A549 (cell line): ENCODE results near the gene MAP3K20. TPM values are rescaled to one million over a fixed set of nuclear protein-coding genes. Genes with fewer than 3 reads are reported as not detected.

Source experiments
- ATAC-seq, 2 experiments: fragments of 200-7000 bp in 1 of 2; fragments of >200 bp in 1 of 2; cut with Nextera tagmentation in 1 of 2; cut with Tn5 transposase in 1 of 2; 3 replicates each; pipeline versions ENCODE4 v1.8.0 to v1.9.1; 2018 to 2020; ENCODE audit warnings: mild to moderate bottlenecking in 1 of 2, moderate library complexity in 1 of 2
- CTCF ChIA-PET: fragments of 300-600 bp; sonication (Branson Sonifier 250); formaldehyde crosslinking; extraction: SDS; loops from one replicate; lab custom pipeline; 2021; ENCODE audit warnings: antibody characterized with exemption, inconsistent platforms; lab: Yijun Ruan, JAX
- POLR2A ChIA-PET: fragments of 350-600 bp; formaldehyde crosslinking; extraction: SDS; loops from one replicate; lab custom pipeline; 2021; ENCODE audit warnings: antibody characterized with exemption, inconsistent platforms; lab: Yijun Ruan, JAX
- DNase-seq, 2 experiments: peaks; one replicate each; pipeline versions ENCODE4 v3.0.0 to v3.0.0-alpha.2; 2011 to 2016; ENCODE audit warnings: low read depth in 1 of 2, low spot score in 1 of 2
- FAIRE-seq: peaks from 2 replicates; lab custom pipeline; 2011; peaks lifted over from hg19 to GRCh38; lab: Jason Lieb, UNC
- H3K27ac ChIP-seq, 2 experiments: fragments of >200 bp; sonication (Bioruptor Twin); formaldehyde crosslinking; 3 replicates each; pipeline ENCODE4 v1.5.1; 2016 to 2017
- H3K4me1 ChIP-seq: fragments of >200 bp; sonication (Bioruptor Twin); formaldehyde crosslinking; 3 replicates; pipeline ENCODE4 v1.6.1; 2016
- H3K4me2 ChIP-seq: fragments of >200 bp; sonication (Bioruptor Twin); formaldehyde crosslinking; 3 replicates; pipeline ENCODE4 v1.6.1; 2016
- H3K4me3 ChIP-seq: fragments of >200 bp; sonication (Bioruptor Twin); formaldehyde crosslinking; 3 replicates; pipeline ENCODE4 v1.5.1; 2016
- H3K9me3 ChIP-seq: fragments of >200 bp; sonication (Bioruptor Twin); formaldehyde crosslinking; 3 replicates; pipeline ENCODE4 v1.6.1; 2016
- BHLHE40 ChIP-seq: IDR thresholded peaks from 2 replicates; pipeline ENCODE4 v1.6.1; 2012; ENCODE audit warnings: low read depth, low read length, inconsistent platforms
- CEBPB ChIP-seq, 2 experiments: fragments of >200 bp in 1 of 2; sonication (Bioruptor Twin) in 1 of 2; formaldehyde crosslinking in 1 of 2; IDR thresholded peaks; 2 replicates each; pipeline ENCODE4 v1.6.1; 2012 to 2016
- CHD4 ChIP-seq: fragments of 200-600 bp; sonication (generic); IDR thresholded peaks from 2 replicates; pipeline ENCODE4 v1.6.1; 2016; ENCODE audit warnings: antibody characterized with exemption, mild to moderate bottlenecking, borderline replicate concordance
- CTCF ChIP-seq: fragments of >200 bp; sonication (Bioruptor Twin); formaldehyde crosslinking; IDR thresholded peaks from 3 replicates; pipeline ENCODE4 v1.5.1; 2016
- EHMT2 ChIP-seq: fragments of 200-600 bp; sonication (generic); IDR thresholded peaks from 2 replicates; pipeline ENCODE4 v1.6.1; 2016; ENCODE audit warnings: antibody characterized with exemption, low read depth, mild to moderate bottlenecking, moderate library complexity
- ELK1 ChIP-seq: fragments of 150-350 bp; IDR thresholded peaks from 2 replicates; pipeline ENCODE4 v1.6.1; 2014; ENCODE audit warnings: low read depth, mild to moderate bottlenecking, low read length
- EP300 ChIP-seq, 2 experiments: fragments of >200 bp; sonication (Bioruptor Twin); formaldehyde crosslinking; IDR thresholded peaks; 2 replicates in 1 of 2; 3 replicates in 1 of 2; pipeline ENCODE4 v1.6.1; 2016 to 2017
- FOSB ChIP-seq: fragments of 250-450 bp; sonication (Bioruptor Pico); IDR thresholded peaks from 2 replicates; pipeline ENCODE4 v1.5.0; 2020; ENCODE audit warnings: mild to moderate bottlenecking, moderate library complexity
- FOXS1 ChIP-seq: fragments of 250-450 bp; sonication (Bioruptor Pico); IDR thresholded peaks from 2 replicates; pipeline ENCODE4 v1.5.0; 2020; ENCODE audit warnings: mild to moderate bottlenecking, moderate library complexity
- GATA3 ChIP-seq: IDR thresholded peaks from 2 replicates; pipeline ENCODE4 v1.6.1; 2012; ENCODE audit warnings: borderline replicate concordance
- HES2 ChIP-seq: fragments of >200 bp; sonication (Bioruptor Twin); formaldehyde crosslinking; IDR thresholded peaks from 2 replicates; pipeline ENCODE4 v1.6.1; 2016
- HEYL ChIP-seq: fragments of 250-450 bp; sonication (Bioruptor Pico); IDR thresholded peaks from 2 replicates; pipeline ENCODE4 v1.8.0; 2021; ENCODE audit warnings: mild to moderate bottlenecking, moderate library complexity
- HOXB13 ChIP-seq: fragments of 250-450 bp; sonication (Bioruptor Pico); IDR thresholded peaks from 2 replicates; pipeline ENCODE4 v1.5.0; 2020; ENCODE audit warnings: low read depth, mild to moderate bottlenecking, moderate library complexity
- HOXB5 ChIP-seq: fragments of 250-450 bp; sonication (Bioruptor Pico); IDR thresholded peaks from 2 replicates; pipeline ENCODE4 v1.5.0; 2020; ENCODE audit warnings: mild to moderate bottlenecking, moderate library complexity
- JUNB ChIP-seq: fragments of >200 bp; sonication (Bioruptor Twin); formaldehyde crosslinking; IDR thresholded peaks from 2 replicates; pipeline ENCODE4 v1.6.1; 2016
- KDM5A ChIP-seq: fragments of 200-600 bp; sonication (generic); IDR thresholded peaks from 2 replicates; pipeline ENCODE4 v1.6.1; 2016; ENCODE audit warnings: antibody characterized with exemption, mild to moderate bottlenecking
- NR3C1 ChIP-seq: fragments of >200 bp; sonication (Bioruptor Twin); formaldehyde crosslinking; IDR thresholded peaks from 3 replicates; pipeline ENCODE4 v1.6.1; 2017
- POLR2AphosphoS2 ChIP-seq: conservative IDR thresholded peaks from 2 replicates; pipeline ENCODE4 v1.6.1; 2012; ENCODE audit warnings: low read length, improper control_type of control experiment, inconsistent platforms
- RAD21 ChIP-seq, 2 experiments: fragments of >200 bp in 1 of 2; sonication (Bioruptor Twin) in 1 of 2; formaldehyde crosslinking in 1 of 2; IDR thresholded peaks in 1 of 2; conservative IDR thresholded peaks in 1 of 2; 2 replicates in 1 of 2; 3 replicates in 1 of 2; pipeline ENCODE4 v1.6.1; 2012 to 2018; ENCODE audit warnings: inconsistent platforms in 1 of 2
- RARB ChIP-seq: fragments of 250-450 bp; sonication (Bioruptor Pico); IDR thresholded peaks from 2 replicates; pipeline ENCODE4 v1.8.0; 2021; ENCODE audit warnings: mild to moderate bottlenecking, moderate library complexity
- RCOR1 ChIP-seq: fragments of 150-350 bp; IDR thresholded peaks from 2 replicates; pipeline ENCODE4 v1.6.1; 2014; ENCODE audit warnings: antibody characterized with exemption, low read length, low read depth
- REST ChIP-seq: fragments of 200-600 bp; sonication (generic); IDR thresholded peaks from 2 replicates; pipeline ENCODE4 v1.6.1; 2016; ENCODE audit warnings: antibody characterized with exemption, mild to moderate bottlenecking, moderate library complexity
- RNF2 ChIP-seq: fragments of 200-600 bp; sonication (generic); IDR thresholded peaks from 2 replicates; pipeline ENCODE4 v1.6.1; 2016; ENCODE audit warnings: low read depth, mild to moderate bottlenecking, antibody characterized with exemption, moderate library complexity, borderline replicate concordance
- SMC3 ChIP-seq: fragments of >200 bp; sonication (Bioruptor Twin); formaldehyde crosslinking; IDR thresholded peaks from 3 replicates; pipeline ENCODE4 v1.6.1; 2018; ENCODE audit warnings: inconsistent platforms
- TFCP2L1 ChIP-seq: fragments of 250-450 bp; sonication (Bioruptor Pico); IDR thresholded peaks from 2 replicates; pipeline ENCODE4 v1.5.0; 2021; ENCODE audit warnings: mild to moderate bottlenecking
- USF2 ChIP-seq: fragments of 450-650 bp; IDR thresholded peaks from 2 replicates; pipeline ENCODE4 v1.6.1; 2014; ENCODE audit warnings: antibody characterized with exemption
- ZC3H11A ChIP-seq: fragments of 450-650 bp; IDR thresholded peaks from 2 replicates; pipeline ENCODE4 v1.6.1; 2014; ENCODE audit warnings: antibody characterized with exemption, mild to moderate bottlenecking
- ZSCAN20 ChIP-seq: fragments of 250-450 bp; sonication (Bioruptor Pico); IDR thresholded peaks from 2 replicates; pipeline ENCODE4 v1.8.0; 2022; ENCODE audit warnings: mild to moderate bottlenecking, moderate library complexity
- WGBS: methylation state at CpG from one replicate; pipeline ENCODE4 v1.1.6; 2017; ENCODE audit errors: missing lambda C conversion rate; 5-methylcytosine and 5-hydroxymethylcytosine counted together
- polyA plus RNA-seq, 4 experiments: library from polyadenylated mRNA; depleted of rRNA in 3 of 4; stranded (reverse); fragments of >200 nt; fragmentation: RNase III in 1 of 4; extraction: RNeasy Plus Mini Kit Qiagen cat#74134 plus additional on column Dnase treatment in 1 of 4; gene quantifications; 2 replicates in 3 of 4; 3 replicates in 1 of 4; pipeline ENCODE4 v1.2.3, GENCODE V29; 2011 to 2017

MAP3K20 gene
- polyA plus RNA-seq, 2 of the 4 experiments (the other 2 are of a cell fraction) = 34.7 to 80.7 TPM

GRCh38 chr2:173213181-173213580 is 137.5 kb downstream of the MAP3K20 start:
- CTCF ChIA-PET = interaction anchor here (1.2 to 16.4 kb wide), 3 partner anchors 9 to 236 kb away, joined by 3 to 395 read pairs (median 4); no protein-coding TSS in a partner anchor
- DNase-seq = no peak
- FAIRE-seq = no peak
- H3K9me3 ChIP-seq = no peaks in the 10 kb centered on the region
- TF ChIP-seq ZSCAN20 (CRISPR knock-in tag) (no peak), CEBPB (IDR thresholded peaks at IDR 0.05) (no peak), CHD4 (no peak), KDM5A (no peak), FOXS1 (CRISPR knock-in tag) (no peak), BHLHE40 (no peak), FOSB (CRISPR knock-in tag) (no peak), HOXB5 (CRISPR knock-in tag) (no peak), EHMT2 (no peak), NR3C1 (no peak), TFCP2L1 (no peak), JUNB (no peak), ZC3H11A (no peak), RNF2 (no peak), SMC3 (no peak)
- TF ChIP-seq, all 56 proteins: peak for 0
- 96% methylated on average over 2 of the region's 2 CpGs for WGBS
- POLR2A ChIA-PET = no interaction called here
- Histone ChIP-seq H3K4me2 (no peak overlapping the region), H3K4me1 (peaks cover 15% of the 10 kb centered on the region), H3K27ac (no peak overlapping the region), H3K4me3 (no peak overlapping the region)
- ATAC-seq = no peak

- no peak for TF ChIP-seq POLR2AphosphoS2
- no peak for TF ChIP-seq ELK1
- TF ChIP-seq CTCF = no peak
- no peak for TF ChIP-seq HOXB5 (CRISPR knock-in tag)
- no peak for TF ChIP-seq ZSCAN20 (CRISPR knock-in tag)
- no peak for TF ChIP-seq RNF2
- H3K4me1 ChIP-seq = peaks cover 22% of the 10 kb centered on the region
- no peak for FAIRE-seq
- 96% methylated on average over 5 of the region's 5 CpGs for WGBS
- no peak overlapping the region for H3K4me2 ChIP-seq
- no peak for DNase-seq
- CTCF ChIA-PET = interaction anchor here (1.0 to 16.4 kb wide), 5 partner anchors 8 to 282 kb away, joined by 3 to 395 read pairs (median 4); no protein-coding TSS in a partner anchor
- no peak overlapping the region for H3K27ac ChIP-seq
- POLR2A ChIA-PET = no interaction called here
- H3K4me3 ChIP-seq = no peak overlapping the region
- ATAC-seq = no peak
- no peaks in the 10 kb centered on the region for H3K9me3 ChIP-seq
These were observed 138.6 kb downstream of the MAP3K20 start for GRCh38 chr2:173214213-173214612.

- FAIRE-seq = no peak
- Histone ChIP-seq H3K27ac (peak overlapping the region in 1 of 2 experiments; percentile 29; a peak in 1 of 6 replicates), H3K4me2 (no peak overlapping the region), H3K9me3 (no peaks in the 10 kb centered on the region), H3K4me1 (peaks cover 13% of the 10 kb centered on the region), H3K4me3 (no peak overlapping the region)
- CTCF ChIA-PET = interaction anchor here (0.6 to 16.4 kb wide), 6 partner anchors 9 to 189 kb away, joined by 3 to 395 read pairs (median 3); no protein-coding TSS in a partner anchor
- WGBS = 91% methylated on average over 4 of the region's 4 CpGs
- ATAC-seq = no peak
- DNase-seq = no peak
- TF ChIP-seq RAD21 (conservative IDR thresholded peaks at IDR 0.05 in 1 of 2, IDR thresholded peaks at IDR 0.05 in 1 of 2) = no peak
- no peak for TF ChIP-seq HEYL (CRISPR knock-in tag)
- no peak for TF ChIP-seq RCOR1
- TF ChIP-seq HOXB13 = no peak
- TF ChIP-seq RARB = no peak
- TF ChIP-seq HES2 = no peak
- no peak for TF ChIP-seq GATA3
- TF ChIP-seq USF2 = no peak
- no peak for TF ChIP-seq EP300 (IDR thresholded peaks at IDR 0.05)
- no peak for TF ChIP-seq KDM5A
- TF ChIP-seq JUNB = no peak
- TF ChIP-seq TFCP2L1 = no peak
- TF ChIP-seq REST = no peak
- POLR2A ChIA-PET = no interaction called here
These were observed 139.7 kb downstream of the MAP3K20 start for GRCh38 chr2:173215316-173215715.
